Gastroesophageal sphincter (tissue), 3 donors: ENCODE measurements around the gene PREX1.

Experiments used
- POLR2A ChIP-seq, 2 donors: fragments of 450-650 bp; IDR thresholded peaks; one replicate each; pipeline ENCODE4 v1.6.1; 2017; ENCODE audit warnings: antibody characterized with exemption in 2 of 2, mild to moderate bottlenecking in 2 of 2, moderate library complexity in 1 of 2
- TF ChIP-seq, protein P1 (sequence below), 4 experiments: fragments of 200-600 bp in 2 of 4; fragments of 450-650 bp in 2 of 4; sonication (generic) in 1 of 4; IDR thresholded peaks; one replicate each; pipeline ENCODE4 v1.5.1; 2017 to 2019; ENCODE audit warnings: antibody characterized with exemption in 4 of 4, mild to moderate bottlenecking in 2 of 4, moderate library complexity in 2 of 4

DNA sequence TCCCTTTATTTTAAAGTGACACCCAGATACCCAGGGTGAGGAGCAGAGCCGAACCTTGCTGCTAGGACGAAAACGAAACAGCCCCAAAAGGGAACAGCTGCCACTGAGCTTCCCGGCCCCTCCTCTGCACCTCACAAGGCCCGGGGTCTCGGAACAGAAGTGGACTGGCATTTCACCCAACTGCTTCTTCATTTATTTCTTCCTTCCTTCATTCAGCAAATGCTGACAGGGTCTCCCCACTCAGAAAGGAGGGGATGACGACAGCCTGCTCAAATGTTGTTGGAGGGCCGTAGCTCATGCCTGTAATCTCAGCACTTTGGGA, 220.3 kb downstream of the PREX1 start:
- TF ChIP-seq POLR2A (IDR thresholded peaks at IDR 0.05): no peak
- TF ChIP-seq, protein P1, sequence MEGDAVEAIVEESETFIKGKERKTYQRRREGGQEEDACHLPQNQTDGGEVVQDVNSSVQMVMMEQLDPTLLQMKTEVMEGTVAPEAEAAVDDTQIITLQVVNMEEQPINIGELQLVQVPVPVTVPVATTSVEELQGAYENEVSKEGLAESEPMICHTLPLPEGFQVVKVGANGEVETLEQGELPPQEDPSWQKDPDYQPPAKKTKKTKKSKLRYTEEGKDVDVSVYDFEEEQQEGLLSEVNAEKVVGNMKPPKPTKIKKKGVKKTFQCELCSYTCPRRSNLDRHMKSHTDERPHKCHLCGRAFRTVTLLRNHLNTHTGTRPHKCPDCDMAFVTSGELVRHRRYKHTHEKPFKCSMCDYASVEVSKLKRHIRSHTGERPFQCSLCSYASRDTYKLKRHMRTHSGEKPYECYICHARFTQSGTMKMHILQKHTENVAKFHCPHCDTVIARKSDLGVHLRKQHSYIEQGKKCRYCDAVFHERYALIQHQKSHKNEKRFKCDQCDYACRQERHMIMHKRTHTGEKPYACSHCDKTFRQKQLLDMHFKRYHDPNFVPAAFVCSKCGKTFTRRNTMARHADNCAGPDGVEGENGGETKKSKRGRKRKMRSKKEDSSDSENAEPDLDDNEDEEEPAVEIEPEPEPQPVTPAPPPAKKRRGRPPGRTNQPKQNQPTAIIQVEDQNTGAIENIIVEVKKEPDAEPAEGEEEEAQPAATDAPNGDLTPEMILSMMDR (IDR thresholded peaks at IDR 0.05): no peak
